Measurements from ENCODE around the gene KCNA10.

GRCh38 chr1:110511436-110511835, 7.5 kb downstream of the KCNA10 start:
- no peak for TF ChIP-seq CTCF (IDR thresholded peaks at IDR 0.05)
- TF ChIP-seq POLR2A (IDR thresholded peaks at IDR 0.05): no peak

All from right lobe of liver (tissue), 4 donors.